ENCODE results near the gene EXOC3L4.
A peak's percentile ranks its signal among the peaks of the same experiment; 100 is the strongest.

EXOC3L4 gene

DNA sequence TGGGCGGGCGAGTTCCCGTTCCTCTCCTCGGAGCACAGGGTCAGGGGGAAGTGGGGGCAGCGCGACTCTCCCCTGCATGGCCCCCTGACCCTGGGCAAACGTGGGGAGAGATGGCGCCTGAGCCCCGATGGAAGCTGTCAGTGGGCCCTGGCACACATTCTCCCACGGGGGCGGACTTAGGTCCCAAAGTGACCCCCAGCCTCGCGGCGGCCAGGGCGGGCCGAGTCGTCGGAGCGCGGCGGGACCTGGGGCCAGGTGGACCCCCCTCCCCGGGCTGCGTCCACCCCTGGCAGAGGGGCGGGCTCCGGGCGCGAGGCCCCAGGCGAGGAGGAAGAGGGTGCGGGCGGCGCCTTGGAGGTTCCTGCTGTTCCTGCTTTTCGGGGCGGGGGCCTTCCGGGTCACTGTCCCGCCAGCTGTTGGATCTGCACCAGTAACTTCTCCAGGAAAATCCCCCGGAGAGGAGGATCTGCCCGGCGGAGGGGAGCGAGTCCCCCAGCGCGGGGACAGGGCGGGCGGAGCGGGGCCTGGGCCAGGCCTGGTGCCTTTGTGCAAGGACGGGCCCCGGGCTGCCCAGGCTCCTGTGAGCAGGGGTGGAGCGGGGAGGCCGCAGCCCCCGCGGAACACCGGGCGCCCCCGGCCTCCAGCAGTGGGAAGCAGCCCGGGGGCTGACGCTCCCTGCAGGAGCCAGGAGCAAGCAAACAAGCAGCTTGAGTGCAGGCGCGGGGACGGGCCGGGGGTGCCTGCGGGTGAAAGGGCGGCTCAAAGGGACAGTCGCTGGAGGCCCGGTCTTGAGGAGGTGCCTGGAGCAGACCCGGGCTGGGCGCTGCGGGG, 44.0 kb downstream of the EXOC3L4 start:
- no peaks in the 10 kb centered on the region for H3K27me3 ChIP-seq (ENCODE audit: insufficient read depth, poor library complexity, severe bottlenecking)
- H3K4me1 ChIP-seq (ENCODE audit: insufficient read depth, poor library complexity, severe bottlenecking) = peaks cover 19% of the 10 kb centered on the region
- H3K9me3 ChIP-seq (ENCODE audit: severe bottlenecking) = no peaks in the 10 kb centered on the region
- no peaks in the 10 kb centered on the region; the same call in 1 of the 2 replicates for H3K36me3 ChIP-seq (ENCODE audit: low read depth)
- no peak for DNase-seq (ENCODE audit: low spot score)
- H3K27ac ChIP-seq (ENCODE audit: poor library complexity, severe bottlenecking) = no peak overlapping the region
- H3K4me3 ChIP-seq (ENCODE audit: severe bottlenecking) = no peak overlapping the region
- TF ChIP-seq, protein P1, sequence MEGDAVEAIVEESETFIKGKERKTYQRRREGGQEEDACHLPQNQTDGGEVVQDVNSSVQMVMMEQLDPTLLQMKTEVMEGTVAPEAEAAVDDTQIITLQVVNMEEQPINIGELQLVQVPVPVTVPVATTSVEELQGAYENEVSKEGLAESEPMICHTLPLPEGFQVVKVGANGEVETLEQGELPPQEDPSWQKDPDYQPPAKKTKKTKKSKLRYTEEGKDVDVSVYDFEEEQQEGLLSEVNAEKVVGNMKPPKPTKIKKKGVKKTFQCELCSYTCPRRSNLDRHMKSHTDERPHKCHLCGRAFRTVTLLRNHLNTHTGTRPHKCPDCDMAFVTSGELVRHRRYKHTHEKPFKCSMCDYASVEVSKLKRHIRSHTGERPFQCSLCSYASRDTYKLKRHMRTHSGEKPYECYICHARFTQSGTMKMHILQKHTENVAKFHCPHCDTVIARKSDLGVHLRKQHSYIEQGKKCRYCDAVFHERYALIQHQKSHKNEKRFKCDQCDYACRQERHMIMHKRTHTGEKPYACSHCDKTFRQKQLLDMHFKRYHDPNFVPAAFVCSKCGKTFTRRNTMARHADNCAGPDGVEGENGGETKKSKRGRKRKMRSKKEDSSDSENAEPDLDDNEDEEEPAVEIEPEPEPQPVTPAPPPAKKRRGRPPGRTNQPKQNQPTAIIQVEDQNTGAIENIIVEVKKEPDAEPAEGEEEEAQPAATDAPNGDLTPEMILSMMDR (IDR thresholded peaks at IDR 0.05; ENCODE audit: poor library complexity, severe bottlenecking) = no peak
- no peak for ATAC-seq (ENCODE audit: low read depth)

DNA sequence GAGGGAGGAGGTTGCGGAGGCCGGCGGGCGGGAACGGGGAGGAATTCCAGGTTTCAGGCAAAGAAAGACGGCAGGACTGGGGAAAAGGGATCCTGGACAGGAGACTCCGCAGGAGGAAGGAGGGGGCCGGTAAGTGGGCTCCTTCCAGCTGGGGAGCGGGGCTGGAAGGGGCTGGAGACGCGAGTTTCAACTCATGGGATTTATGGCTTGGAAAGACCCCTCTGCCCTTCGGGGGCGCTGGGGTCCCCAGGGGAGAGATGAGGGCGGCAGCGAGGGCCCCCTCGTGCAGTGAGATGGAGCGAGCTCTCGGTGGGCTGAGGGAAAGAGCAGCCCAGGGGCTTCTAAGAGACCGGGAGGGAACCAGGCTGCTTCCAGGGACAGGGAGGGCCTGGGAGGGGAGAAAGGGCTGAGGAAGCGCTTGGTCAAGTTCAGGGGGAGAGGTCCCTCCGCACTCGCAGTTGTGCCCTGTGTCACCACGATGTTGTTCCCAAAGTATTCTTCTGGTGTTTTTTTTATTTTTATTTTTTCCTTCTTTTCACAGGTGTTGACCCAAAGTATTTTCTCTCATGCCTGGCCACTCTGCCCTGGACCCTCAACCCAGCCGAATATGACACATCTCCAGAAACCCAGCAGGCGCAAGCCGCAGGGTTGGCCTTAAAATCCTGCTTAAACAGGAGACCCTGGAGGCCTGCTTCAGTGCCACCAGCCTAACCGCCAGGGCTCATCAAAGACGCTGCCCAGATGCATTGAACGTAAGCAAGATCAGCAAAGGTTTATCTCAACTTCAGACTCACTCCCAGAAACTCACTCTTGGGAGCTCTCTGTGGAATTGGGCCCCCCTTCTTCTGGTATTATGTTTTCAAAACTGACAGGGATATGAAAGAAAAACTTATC, 44.9 kb downstream of the EXOC3L4 start:
- Histone ChIP-seq H3K36me3 (ENCODE audit: low read depth) (no peaks in the 10 kb centered on the region), H3K4me3 (ENCODE audit: severe bottlenecking) (no peak overlapping the region), H3K4me1 (ENCODE audit: insufficient read depth, poor library complexity, severe bottlenecking) (peaks cover 28% of the 10 kb centered on the region), H3K27ac (ENCODE audit: poor library complexity, severe bottlenecking) (no peak overlapping the region), H3K9me3 (ENCODE audit: severe bottlenecking) (no peaks in the 10 kb centered on the region), H3K27me3 (ENCODE audit: insufficient read depth, poor library complexity, severe bottlenecking) (no peaks in the 10 kb centered on the region)
- TF ChIP-seq, protein P1 (IDR thresholded peaks at IDR 0.05; ENCODE audit: poor library complexity, severe bottlenecking) = no peak
- DNase-seq (ENCODE audit: low spot score) = no peak
- ATAC-seq (ENCODE audit: low read depth) = no peak

DNA sequence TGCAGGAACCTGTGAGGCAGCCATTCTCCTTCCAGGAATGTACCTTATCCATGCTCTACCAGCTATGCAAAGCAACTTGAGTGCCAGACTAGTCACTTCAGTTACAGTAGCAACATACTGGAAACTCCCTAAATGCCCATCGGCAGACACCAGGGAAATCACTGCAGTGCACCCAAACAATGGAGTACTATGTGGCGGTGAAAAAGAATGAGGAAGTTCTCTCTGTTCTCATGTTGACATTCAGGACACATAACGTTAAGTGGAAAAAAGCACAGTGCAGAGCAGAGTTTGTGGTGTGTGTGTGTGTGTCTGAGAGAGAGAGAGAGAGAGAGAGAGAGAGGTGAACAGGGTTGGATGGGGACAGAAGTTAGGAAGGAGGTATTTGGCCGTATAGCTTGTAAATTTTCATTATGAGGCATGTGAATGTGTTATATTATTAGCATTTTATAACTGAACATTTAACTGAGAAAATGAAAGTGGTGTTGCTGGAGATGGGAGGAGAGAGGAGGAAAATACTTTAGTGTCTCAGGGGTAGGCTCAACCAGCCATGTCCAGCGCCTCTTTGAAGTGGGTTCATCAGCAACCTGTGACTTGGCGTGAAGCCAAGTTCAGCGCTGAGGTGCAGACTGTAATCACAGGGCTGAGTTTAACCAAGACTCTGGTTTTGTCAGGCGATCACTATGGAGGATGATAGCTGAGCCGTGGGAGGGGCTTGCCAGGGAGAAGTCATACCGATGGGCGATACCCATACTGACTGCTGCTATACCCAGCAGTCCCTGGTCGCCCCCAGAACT, 46.0 kb downstream of the EXOC3L4 start:
- TF ChIP-seq, protein P1 (IDR thresholded peaks at IDR 0.05; ENCODE audit: poor library complexity, severe bottlenecking) = no peak
- H3K36me3 ChIP-seq (ENCODE audit: low read depth) = no peaks in the 10 kb centered on the region
- no peaks in the 10 kb centered on the region for H3K27me3 ChIP-seq (ENCODE audit: insufficient read depth, poor library complexity, severe bottlenecking)
- DNase-seq (ENCODE audit: low spot score) (no peak), ATAC-seq (ENCODE audit: low read depth) (no peak)
- no peak overlapping the region for H3K27ac ChIP-seq (ENCODE audit: poor library complexity, severe bottlenecking)
- H3K9me3 ChIP-seq (ENCODE audit: severe bottlenecking) = no peaks in the 10 kb centered on the region
- peaks cover 31% of the 10 kb centered on the region for H3K4me1 ChIP-seq (ENCODE audit: insufficient read depth, poor library complexity, severe bottlenecking)
- H3K4me3 ChIP-seq (ENCODE audit: severe bottlenecking) = no peak overlapping the region

DNA sequence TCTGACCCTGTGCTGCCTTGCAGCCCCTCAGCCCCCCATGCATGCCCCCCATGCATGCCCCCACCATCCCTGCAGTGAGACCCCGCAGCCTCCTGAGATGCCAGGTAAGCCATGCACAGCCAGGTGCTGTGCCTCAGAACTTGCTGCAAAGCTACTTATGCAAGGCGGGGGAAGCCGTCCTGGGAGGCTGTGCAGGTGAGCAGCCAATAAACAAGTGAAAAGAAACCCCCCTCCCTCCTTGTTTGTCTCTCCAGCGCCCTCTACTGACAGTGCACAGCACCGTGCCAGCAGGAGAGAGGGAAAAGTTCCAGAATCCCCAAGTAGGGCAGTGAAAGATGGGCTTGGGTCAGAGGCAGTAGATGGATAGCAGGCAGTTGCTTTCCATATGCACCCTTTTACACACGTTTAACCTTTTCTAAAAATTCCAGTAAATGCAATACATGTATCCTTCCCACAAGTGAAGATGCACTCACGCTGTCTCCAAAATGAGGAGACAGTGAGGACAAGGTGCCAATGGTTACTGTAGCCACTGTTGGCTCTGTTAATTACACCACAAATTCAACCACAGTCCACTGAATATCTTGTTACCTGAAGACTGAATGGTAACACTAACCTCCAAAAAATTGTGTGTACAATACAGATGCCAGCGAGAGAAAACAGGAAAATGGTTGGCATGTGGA, 46.7 kb downstream of the EXOC3L4 start:
- peaks cover 30% of the 10 kb centered on the region for H3K4me1 ChIP-seq (ENCODE audit: insufficient read depth, poor library complexity, severe bottlenecking)
- TF ChIP-seq, protein P1 (IDR thresholded peaks at IDR 0.05; ENCODE audit: poor library complexity, severe bottlenecking) = peak; percentile 78
- H3K36me3 ChIP-seq (ENCODE audit: low read depth) = no peaks in the 10 kb centered on the region
- DNase-seq (ENCODE audit: low spot score) (no peak), ATAC-seq (ENCODE audit: low read depth) (no peak)
- no peak overlapping the region for H3K27ac ChIP-seq (ENCODE audit: poor library complexity, severe bottlenecking)
- H3K27me3 ChIP-seq (ENCODE audit: insufficient read depth, poor library complexity, severe bottlenecking) = no peaks in the 10 kb centered on the region
- no peaks in the 10 kb centered on the region for H3K9me3 ChIP-seq (ENCODE audit: severe bottlenecking)
- H3K4me3 ChIP-seq (ENCODE audit: severe bottlenecking) = no peak overlapping the region
